Lower leg skin (tissue), 3 donors: ENCODE data around the gene SNAI3.

Experiments
- CTCF ChIP-seq, 3 donors: fragments of 450-650 bp; IDR thresholded peaks; one replicate each; pipeline ENCODE4 v1.5.1; 2016; ENCODE audit warnings: antibody characterized with exemption in 3 of 3, mild to moderate bottlenecking in 3 of 3, moderate library complexity in 2 of 3
- POLR2A ChIP-seq, 2 donors: fragments of 450-650 bp; IDR thresholded peaks; one replicate each; pipeline ENCODE4 v1.6.1; 2016 to 2017; ENCODE audit warnings: antibody characterized with exemption in 2 of 2, mild to moderate bottlenecking in 1 of 2, moderate library complexity in 1 of 2

DNA sequence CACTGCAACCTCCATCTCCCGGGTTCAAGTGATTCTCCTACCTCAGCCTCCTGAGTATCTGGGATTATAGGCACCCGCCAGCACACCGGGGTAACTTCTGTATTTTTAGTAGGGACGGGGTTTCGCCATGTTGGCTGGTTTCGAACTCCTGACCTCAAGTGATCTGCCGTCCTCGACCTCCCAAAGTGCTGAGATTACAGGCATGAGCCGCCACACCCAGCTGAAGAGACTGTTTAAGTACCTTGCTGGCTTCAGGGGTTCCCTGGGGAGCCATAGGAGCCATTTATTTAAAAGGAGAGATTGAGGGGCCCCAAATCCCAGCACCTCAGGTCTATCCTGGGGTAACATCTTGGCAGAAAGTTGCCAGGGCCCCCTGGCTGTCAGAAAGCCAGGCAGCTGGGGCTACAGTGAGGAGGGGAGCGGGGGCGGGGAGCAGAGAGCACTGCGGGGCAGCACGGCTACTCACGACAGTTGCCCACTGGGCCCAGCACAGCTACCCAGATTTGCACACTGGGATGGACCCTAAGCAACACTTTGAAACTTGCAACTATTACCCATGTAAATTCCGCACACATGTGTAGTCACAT lies 1.6 kb downstream of the SNAI3 start:
- TF ChIP-seq CTCF (IDR thresholded peaks at IDR 0.05) (no peak), POLR2A (IDR thresholded peaks at IDR 0.05) (no peak)
